ENCODE results near the gene C5orf22. TPM values are rescaled to one million over a fixed set of nuclear protein-coding genes. Genes with fewer than 3 reads are reported as not detected.

Gene C5orf22
- total and polyA plus RNA-seq, 4 donors: 4.6 to 10.3 (median 7.0) TPM

- Histone ChIP-seq H3K9me3 (ENCODE audit: control insufficient read depth in 4 of 4, low read length in 3 of 4) (no peaks in the 10 kb centered on the region), H3K9ac (ENCODE audit: low read depth in 1 of 2, low read length in 2 of 2) (no peak overlapping the region), H3K27ac (ENCODE audit: low read depth in 1 of 2, low read length in 2 of 2) (no peak overlapping the region), H3K27me3 (ENCODE audit: control insufficient read depth in 4 of 4, insufficient read depth in 4 of 4, low read length in 3 of 4) (no peaks in the 10 kb centered on the region), H3K4me1 (ENCODE audit: control insufficient read depth in 4 of 4, insufficient read depth in 4 of 4, low read length in 3 of 4) (no peaks in the 10 kb centered on the region), H3K36me3 (ENCODE audit: control insufficient read depth in 4 of 4, insufficient read depth in 3 of 4, low read depth in 1 of 4, low read length in 3 of 4) (no peaks in the 10 kb centered on the region), H3K4me3 (ENCODE audit: low read depth in 1 of 3, low read length in 3 of 3) (no peak overlapping the region)
- 91% methylated on average over 5 of the region's 5 CpGs for WGBS
- no peak for TF ChIP-seq SP1 (IDR thresholded peaks at IDR 0.05)
- no peak for TF ChIP-seq JUND (IDR thresholded peaks at IDR 0.05)
- TF ChIP-seq NR2F2 (IDR thresholded peaks at IDR 0.05): no peak
- no peak for TF ChIP-seq CTCF (IDR thresholded peaks at IDR 0.05; ENCODE audit: low read depth, low read length, missing input control)
- no peak for TF ChIP-seq RXRA (IDR thresholded peaks at IDR 0.05)
- no peak for TF ChIP-seq FOXA1 (IDR thresholded peaks at IDR 0.05)
- no peak for DNase-seq (ENCODE audit: low spot score)
Observed at GRCh38 chr5:31587546-31587945, 55.4 kb downstream of the C5orf22 start.

- 72% methylated on average over 3 of the region's 3 CpGs for WGBS
- TF ChIP-seq FOXA2 (IDR thresholded peaks at IDR 0.05) (no peak), RAD21 (IDR thresholded peaks at IDR 0.05) (no peak), REST (IDR thresholded peaks at IDR 0.05) (no peak), NR2F2 (IDR thresholded peaks at IDR 0.05) (no peak), JUND (IDR thresholded peaks at IDR 0.05) (no peak), HNF4A (conservative IDR thresholded peaks at IDR 0.05) (no peak), RXRA (IDR thresholded peaks at IDR 0.05) (no peak), FOXA1 (IDR thresholded peaks at IDR 0.05) (no peak), ZBTB33 (IDR thresholded peaks at IDR 0.05) (no peak), EGR1 (IDR thresholded peaks at IDR 0.05; ENCODE audit: low read depth in 2 of 2) (no peak), ATF3 (IDR thresholded peaks at IDR 0.05) (no peak), HNF4G (IDR thresholded peaks at IDR 0.05) (no peak), GABPA (IDR thresholded peaks at IDR 0.05 in 1 of 2, conservative IDR thresholded peaks at IDR 0.05 in 1 of 2) (no peak), TAF1 (conservative IDR thresholded peaks at IDR 0.05) (no peak), MAX (IDR thresholded peaks at IDR 0.05) (no peak), YY1 (IDR thresholded peaks at IDR 0.05) (no peak)
Observed at GRCh38 chr5:31593665-31594064, 61.6 kb downstream of the C5orf22 start.

More at GRCh38 chr5:31593665-31594064, 61.6 kb downstream of the C5orf22 start:
- Histone ChIP-seq H3K9ac (ENCODE audit: low read depth in 1 of 2, low read length in 2 of 2) (no peak overlapping the region), H3K27me3 (ENCODE audit: control insufficient read depth in 4 of 4, insufficient read depth in 4 of 4, low read length in 3 of 4) (peaks cover 0 to 3% (median 0%) of the 10 kb centered on the region in 4 donors), H3K9me3 (ENCODE audit: control insufficient read depth in 4 of 4, low read length in 3 of 4) (no peaks in the 10 kb centered on the region), H3K27ac (ENCODE audit: low read depth in 1 of 2, low read length in 2 of 2) (no peak overlapping the region), H3K36me3 (ENCODE audit: control insufficient read depth in 4 of 4, insufficient read depth in 3 of 4, low read depth in 1 of 4, low read length in 3 of 4) (no peaks in the 10 kb centered on the region), H3K4me1 (ENCODE audit: control insufficient read depth in 4 of 4, insufficient read depth in 4 of 4, low read length in 3 of 4) (no peaks in the 10 kb centered on the region), H3K4me3 (ENCODE audit: low read depth in 1 of 3, low read length in 3 of 3) (no peak overlapping the region)
- no peak for DNase-seq (ENCODE audit: low spot score)

Data from liver (tissue), 9 donors.